HepG2 (cell line): ENCODE results near the gene PVALB. TPM values are rescaled to one million over a fixed set of nuclear protein-coding genes. Genes with fewer than 3 reads are reported as not detected.

Experiments
- ATAC-seq: fragments of 200-7000 bp; cut with Tn5 transposase; 3 replicates; pipeline ENCODE4 v1.9.1; 2020; ENCODE audit warnings: mild to moderate bottlenecking, moderate library complexity
- BruUV-seq: library from RNA; stranded (reverse); fragments of 400-500 nt; replicated peaks from 2 replicates; lab custom pipeline; 2021; lab: Mats Ljungman, UMichigan
- CTCF ChIA-PET: fragments of 300-600 bp; formaldehyde crosslinking; extraction: SDS; loops from one replicate; lab custom pipeline; 2021; ENCODE audit warnings: low total read pairs, inconsistent platforms, low intra/inter-chr PET ratio; lab: Yijun Ruan, JAX
- POLR2A ChIA-PET: fragments of 350-600 bp; sonication (Branson Sonifier 250); formaldehyde crosslinking; loops from one replicate; lab custom pipeline; 2020; ENCODE audit warnings: antibody characterized with exemption, inconsistent platforms; lab: Yijun Ruan, JAX
- DNase-seq: peaks from one replicate; pipeline ENCODE4 v3.0.0-alpha.2; 2015; ENCODE audit warnings: low spot score
- FAIRE-seq: peaks from 3 replicates; lab custom pipeline; 2011; peaks lifted over from hg19 to GRCh38; lab: Jason Lieb, UNC
- H2AFZ ChIP-seq: one replicate; pipeline ENCODE4 v1.6.1; 2011; ENCODE audit warnings: low read length, inconsistent platforms
- H3K27ac ChIP-seq: fragments of 300-600 bp; 3 replicates; pipeline ENCODE4 v1.8.0; 2011; ENCODE audit warnings: mixed run types, mild to moderate bottlenecking, mixed read lengths, low read length, inconsistent platforms; ENCODE audit not compliant: insufficient read depth; ENCODE audit errors: extremely low read length
- H3K27me3 ChIP-seq, 2 experiments: fragments of 200-600 bp in 1 of 2; 2 replicates in 1 of 2; 3 replicates in 1 of 2; pipeline versions ENCODE4 v1.6.0 to v1.8.0; 2011; ENCODE audit warnings: low read length in 2 of 2, mild to moderate bottlenecking in 2 of 2, moderate library complexity in 2 of 2, inconsistent platforms in 1 of 2; ENCODE audit not compliant: insufficient read depth in 2 of 2, control insufficient read depth in 1 of 2
- H3K36me3 ChIP-seq, 2 experiments: fragments of 200-600 bp in 1 of 2; replicated peaks in 1 of 2; 2 replicates in 1 of 2; 3 replicates in 1 of 2; pipeline versions ENCODE4 v1.5.1 to v1.8.0; 2011; ENCODE audit warnings: low read length in 2 of 2, inconsistent platforms in 1 of 2; ENCODE audit not compliant: insufficient read depth in 2 of 2, control insufficient read depth in 1 of 2
- H3K4me1 ChIP-seq: 2 replicates; pipeline ENCODE4 v1.5.1; 2012; ENCODE audit warnings: low read length, inconsistent platforms; ENCODE audit not compliant: insufficient read depth
- H3K4me2 ChIP-seq: 2 replicates; pipeline ENCODE4 v1.6.0; 2011; ENCODE audit warnings: low read depth, low read length, inconsistent platforms
- H3K4me3 ChIP-seq, 3 experiments: fragments of 200-600 bp in 1 of 3; sonication (generic), shearing (Covaris generic) in 1 of 3; replicated peaks in 1 of 3; 2 replicates each; pipeline ENCODE4 v1.5.1; 2011 to 2016; ENCODE audit warnings: low read length in 3 of 3, inconsistent platforms in 2 of 3, low read depth in 2 of 3, mild to moderate bottlenecking in 2 of 3, control low read depth in 1 of 3, mixed read lengths in 1 of 3; ENCODE audit not compliant: insufficient read depth in 1 of 3
- H3K79me2 ChIP-seq: one replicate; pipeline ENCODE4 v1.6.1; 2011; ENCODE audit warnings: low read length, inconsistent platforms; ENCODE audit not compliant: insufficient read depth
- H3K9ac ChIP-seq: 2 replicates; pipeline ENCODE4 v1.6.0; 2011; ENCODE audit warnings: mild to moderate bottlenecking, low read depth, low read length, inconsistent platforms; ENCODE audit not compliant: insufficient read depth
- H3K9me3 ChIP-seq: 2 replicates; pipeline ENCODE4 v1.5.1; 2012; ENCODE audit warnings: mild to moderate bottlenecking, low read length
- H4K20me1 ChIP-seq: 2 replicates; pipeline ENCODE4 v1.6.0; 2011; ENCODE audit warnings: inconsistent platforms, mild to moderate bottlenecking, low read length, moderate library complexity; ENCODE audit not compliant: insufficient read depth
- ATF1 ChIP-seq: IDR thresholded peaks from 2 replicates; pipeline ENCODE4 v1.6.1; 2016; ENCODE audit warnings: mild to moderate bottlenecking, control low read depth
- CHCHD3 ChIP-seq: sonication (generic); formaldehyde crosslinking; IDR thresholded peaks from 2 replicates; pipeline ENCODE4 v1.8.0; 2022; ENCODE audit warnings: mild to moderate bottlenecking, missing genetic modification reagents, moderate library complexity
- GMEB1 ChIP-seq: sonication (generic); formaldehyde crosslinking; IDR thresholded peaks from 2 replicates; pipeline ENCODE4 v1.5.1; 2020; ENCODE audit warnings: missing genetic modification reagents, mild to moderate bottlenecking, borderline replicate concordance
- HMG20A ChIP-seq: IDR thresholded peaks from 2 replicates; pipeline ENCODE4 v1.6.1; 2016; ENCODE audit warnings: borderline replicate concordance
- HNF4G ChIP-seq, 2 experiments: sonication (generic) in 1 of 2; formaldehyde crosslinking in 1 of 2; IDR thresholded peaks; 2 replicates each; pipeline versions ENCODE4 v1.4.0 to v1.6.1; 2011 to 2020; ENCODE audit warnings: borderline replicate concordance in 2 of 2, low read depth in 2 of 2, mild to moderate bottlenecking in 2 of 2, low read length in 1 of 2, missing genetic modification reagents in 1 of 2, moderate library complexity in 1 of 2
- ZBTB43 ChIP-seq: sonication (generic); formaldehyde crosslinking; conservative IDR thresholded peaks from 2 replicates; pipeline ENCODE4 v1.4.0; 2020; ENCODE audit warnings: missing genetic modification reagents
- ZBTB49 ChIP-seq: sonication (generic); formaldehyde crosslinking; IDR thresholded peaks from 2 replicates; pipeline ENCODE4 v1.4.0; 2020; ENCODE audit warnings: missing genetic modification reagents, borderline replicate concordance
- ZMAT5 ChIP-seq: sonication (generic); formaldehyde crosslinking; IDR thresholded peaks from 2 replicates; pipeline ENCODE4 v1.5.0; 2020; ENCODE audit warnings: mild to moderate bottlenecking, low read depth, missing genetic modification reagents, borderline replicate concordance
- ZNF383 ChIP-seq: sonication (generic); formaldehyde crosslinking; IDR thresholded peaks from 2 replicates; pipeline ENCODE4 v1.4.0; 2020; ENCODE audit warnings: missing genetic modification reagents, mild to moderate bottlenecking, borderline replicate concordance
- ZNF549 ChIP-seq: sonication (generic); formaldehyde crosslinking; IDR thresholded peaks from 2 replicates; pipeline ENCODE4 v1.5.0; 2020; ENCODE audit warnings: missing genetic modification reagents
- ZNF550 ChIP-seq: sonication (generic); formaldehyde crosslinking; IDR thresholded peaks from 2 replicates; pipeline ENCODE4 v1.4.0; 2020; ENCODE audit warnings: mild to moderate bottlenecking, missing genetic modification reagents, borderline replicate concordance
- ZNF615 ChIP-seq: sonication (generic); formaldehyde crosslinking; IDR thresholded peaks from 2 replicates; pipeline ENCODE4 v1.5.0; 2020; ENCODE audit warnings: mild to moderate bottlenecking, missing genetic modification reagents, borderline replicate concordance
- ZNF710 ChIP-seq: sonication (generic); formaldehyde crosslinking; IDR thresholded peaks from 2 replicates; pipeline ENCODE4 v1.5.0; 2020; ENCODE audit warnings: mild to moderate bottlenecking, missing genetic modification reagents, borderline replicate concordance
- WGBS: methylation state at CpG from one replicate; pipeline ENCODE4 v1.1.6; 2017; ENCODE audit warnings: low lambda C conversion rate; 5-methylcytosine and 5-hydroxymethylcytosine counted together
- in situ Hi-C: cut with HindIII; loops from 2 replicates; pipeline ENCODE4 v1.10.0; 2017; ENCODE audit warnings: low pct_unique_long_range_greater_than_20kb; ENCODE audit not compliant: extremely low pct_ligation_motif_present
- intact Hi-C: fragments of 100-400 bp; cut with micrococcal nuclease; formaldehyde crosslinking; loops from one replicate; pipeline ENCODE4 v1.10.0; 2022; ENCODE audit not compliant: unreplicated experiment
- polyA plus RNA-seq, 8 experiments: library from polyadenylated mRNA; depleted of rRNA in 3 of 8; stranded (reverse) in 7 of 8; unstranded in 1 of 8; fragments of >200 nt; fragmentation: Illumina TruSeq in 4 of 8; extraction: Trizol in 4 of 8; gene quantifications; 2 replicates each; pipeline versions ENCODE4 v1.2.1 to v1.2.3, GENCODE V29; 2011 to 2016; ENCODE audit warnings: low read depth in 4 of 8, missing spikeins in 1 of 8, mixed read lengths in 1 of 8; ENCODE audit not compliant: insufficient read depth in 1 of 8
- total RNA-seq, 5 experiments: library from RNA; depleted of rRNA; stranded (reverse); fragments of >200 nt; fragmentation: Illumina TruSeq; extraction: Trizol; gene quantifications; 2 replicates each; pipeline ENCODE4 v1.2.3, GENCODE V29; 2016; ENCODE audit warnings: low read depth in 1 of 5

The PVALB gene
- total and polyA plus RNA-seq, 2 of the 13 experiments (the other 11 are each of a cell fraction or from before 2014, with no cell fraction given) = not detected

GRCh38 chr22:36798674-36799066 lies 18.2 kb downstream of the PVALB start (continued):
- TF ChIP-seq ATF1 (CRISPR knock-in tag) (no peak), ZNF615 (CRISPR knock-in tag) (no peak), HMG20A (CRISPR knock-in tag) (no peak), ZNF549 (CRISPR knock-in tag) (no peak), CHCHD3 (CRISPR knock-in tag) (no peak), HNF4G (IDR thresholded peaks at IDR 0.05; ENCODE audit: borderline replicate concordance, low read depth, low read length) (no peak), HNF4G (CRISPR knock-in tag; IDR thresholded peaks at IDR 0.05; ENCODE audit: borderline replicate concordance, low read depth) (no peak), GMEB1 (CRISPR knock-in tag) (no peak)
- TF ChIP-seq, all 625 proteins: peak for 0

GRCh38 chr22:36797911-36798673 lies 18.7 kb downstream of the PVALB start:
- POLR2A ChIA-PET = no interaction called here
- no peaks in the 10 kb centered on the region for H3K4me1 ChIP-seq
- H3K4me3 ChIP-seq = no peak overlapping the region
- DNase-seq (no peak), FAIRE-seq (no peak), ATAC-seq (no peak)
- 42% methylated on average over 7 of the region's 12 CpGs for WGBS
- no peaks in the 10 kb centered on the region for H3K36me3 ChIP-seq
- CTCF ChIA-PET = no interaction called here
- H3K9me3 ChIP-seq = no peaks in the 10 kb centered on the region
- peaks cover 0 to 25% of the 10 kb centered on the region in 2 experiments; a peak in 3 of 5 replicates for H3K27me3 ChIP-seq
- BruUV-seq = no TSS peak
- in situ Hi-C loops = no loop called here
- no peak overlapping the region for H3K27ac ChIP-seq
- intact Hi-C loops = no loop called here
- no peak overlapping the region for H3K4me2 ChIP-seq
- no peaks in the 10 kb centered on the region for H3K79me2 ChIP-seq
- H4K20me1 ChIP-seq = no peaks in the 10 kb centered on the region
- no peak overlapping the region for H3K9ac ChIP-seq
- H2AFZ ChIP-seq = no peak overlapping the region
- TF ChIP-seq ZNF383 (CRISPR knock-in tag) (no peak), ZNF550 (CRISPR knock-in tag) (no peak), ZBTB49 (no peak), ZNF710 (no peak), ZBTB43 (no peak), ZMAT5 (no peak)
